Hematopoietic multipotent progenitor cell treated with erythropoietin and hydrocortisone succinate and interleukin-3 and kit ligand, for 17 days (in vitro differentiated cells): Measurements from ENCODE around the gene PTPRM.

ENCODE experiments used
- DNase-seq: peaks from one replicate; pipeline ENCODE4 v3.0.0-alpha.2; 2015; ENCODE audit warnings: low spot score

Gene PTPRM

GRCh38 chr18:8397034-8397433 lies 829.9 kb downstream of the PTPRM start:
- no peak for DNase-seq

- DNase-seq, result no peak
These were observed 832.0 kb downstream of the PTPRM start for GRCh38 chr18:8399138-8399537.

- no peak for DNase-seq
These were observed 833.2 kb downstream of the PTPRM start for GRCh38 chr18:8400193-8400752.

GRCh38 chr18:8400825-8401224 lies 833.7 kb downstream of the PTPRM start:
- DNase-seq, result no peak

- no peak for DNase-seq
These were observed 834.5 kb downstream of the PTPRM start for GRCh38 chr18:8401606-8402005.

- DNase-seq, result no peak
These were observed 835.1 kb downstream of the PTPRM start for GRCh38 chr18:8402237-8402636.

- no peak for DNase-seq
These were observed 836.6 kb downstream of the PTPRM start for GRCh38 chr18:8403713-8404112.

- no peak for DNase-seq
These were observed 839.2 kb downstream of the PTPRM start for GRCh38 chr18:8406186-8406867.

- DNase-seq, result no peak
These were observed 839.7 kb downstream of the PTPRM start for GRCh38 chr18:8406868-8407250.

GRCh38 chr18:8409151-8409550 lies 842.0 kb downstream of the PTPRM start:
- no peak for DNase-seq

- no peak for DNase-seq
These were observed 844.4 kb downstream of the PTPRM start for GRCh38 chr18:8411492-8411891.

GRCh38 chr18:8412117-8412516 lies 845.0 kb downstream of the PTPRM start:
- no peak for DNase-seq

GRCh38 chr18:8413189-8413588 lies 846.1 kb downstream of the PTPRM start:
- no peak for DNase-seq

- no peak for DNase-seq
These were observed 846.6 kb downstream of the PTPRM start for GRCh38 chr18:8413751-8414150.

- no peak for DNase-seq
These were observed 849.3 kb downstream of the PTPRM start for GRCh38 chr18:8416212-8417019.

- DNase-seq, result no peak
These were observed 855.3 kb downstream of the PTPRM start for GRCh38 chr18:8422391-8422790.

GRCh38 chr18:8423051-8423557 lies 856.0 kb downstream of the PTPRM start:
- DNase-seq, result no peak

GRCh38 chr18:8424481-8424880 lies 857.4 kb downstream of the PTPRM start:
- no peak for DNase-seq

GRCh38 chr18:8424917-8425725 lies 858.0 kb downstream of the PTPRM start:
- DNase-seq, result no peak

- no peak for DNase-seq
These were observed 859.3 kb downstream of the PTPRM start for GRCh38 chr18:8426401-8426800.

- no peak for DNase-seq
These were observed 860.2 kb downstream of the PTPRM start for GRCh38 chr18:8427339-8427738.

GRCh38 chr18:8428951-8429350 lies 861.8 kb downstream of the PTPRM start:
- no peak for DNase-seq
